HEK293 (cell line): Measurements from ENCODE around the gene EFCAB14.
A peak's percentile ranks its signal among the peaks of the same experiment; 100 is the strongest.

Experiments used
- CTCF ChIA-PET: fragments of 350-600 bp; formaldehyde crosslinking; extraction: SDS; loops from one replicate; lab custom pipeline; 2021; ENCODE audit warnings: antibody characterized with exemption; lab: Yijun Ruan, JAX
- POLR2A ChIA-PET: fragments of 300-600 bp; formaldehyde crosslinking; extraction: SDS; loops from one replicate; lab custom pipeline; 2020; ENCODE audit warnings: antibody characterized with exemption, inconsistent platforms; lab: Yijun Ruan, JAX
- H3K27ac ChIP-seq: fragments of 200-500 bp; sonication (Bioruptor generic); 2 replicates; pipeline ENCODE4 v1.5.1; 2014; ENCODE audit warnings: low read depth, low read length, control low read depth, inconsistent platforms; ENCODE audit errors: extremely low read depth
- H3K36me3 ChIP-seq, 2 experiments: fragments of 200-500 bp in 1 of 2; sonication (Bioruptor generic) in 1 of 2; 1 replicate in 1 of 2; 2 replicates in 1 of 2; pipeline ENCODE4 v1.5.1; 2014 to 2017; ENCODE audit warnings: inconsistent platforms in 2 of 2, low read length in 2 of 2; ENCODE audit not compliant: control insufficient read depth in 2 of 2, insufficient read depth in 1 of 2
- H3K4me1 ChIP-seq: fragments of 200-500 bp; sonication (Bioruptor generic); 2 replicates; pipeline ENCODE4 v1.5.1; 2014; ENCODE audit warnings: mild to moderate bottlenecking, low read length, inconsistent platforms; ENCODE audit not compliant: control insufficient read depth, insufficient read depth
- H3K4me3 ChIP-seq: 2 replicates; pipeline ENCODE4 v1.5.1; 2011; ENCODE audit warnings: low read depth, mild to moderate bottlenecking, control low read depth, low read length, moderate library complexity
- H3K9me3 ChIP-seq: fragments of 200-500 bp; sonication (Bioruptor generic); 2 replicates; pipeline ENCODE4 v1.5.1; 2014; ENCODE audit warnings: low read depth, low read length, inconsistent platforms; ENCODE audit not compliant: control insufficient read depth, insufficient read depth
- CTCF ChIP-seq: fragments of 450-650 bp; formaldehyde crosslinking; IDR thresholded peaks from 2 replicates; pipeline ENCODE4 v1.5.1; 2016; ENCODE audit warnings: missing biosample characterization, missing genetic modification characterization
- GLIS1 ChIP-seq: fragments of 450-650 bp; formaldehyde crosslinking; IDR thresholded peaks from 2 replicates; pipeline ENCODE4 v1.5.1; 2016; ENCODE audit warnings: missing biosample characterization, missing genetic modification characterization
- OSR2 ChIP-seq: fragments of 450-650 bp; formaldehyde crosslinking; IDR thresholded peaks from 2 replicates; pipeline ENCODE4 v1.5.1; 2016; ENCODE audit warnings: missing biosample characterization, missing genetic modification characterization
- ZBTB1 ChIP-seq: fragments of 450-650 bp; formaldehyde crosslinking; IDR thresholded peaks from 2 replicates; pipeline ENCODE4 v1.5.1; 2016; ENCODE audit warnings: missing biosample characterization, missing genetic modification characterization
- ZBTB44 ChIP-seq: fragments of 450-650 bp; IDR thresholded peaks from 2 replicates; pipeline ENCODE4 v1.5.1; 2018; ENCODE audit warnings: missing biosample characterization, mild to moderate bottlenecking, missing genetic modification characterization
- ZBTB48 ChIP-seq: fragments of 450-650 bp; formaldehyde crosslinking; IDR thresholded peaks from 2 replicates; pipeline ENCODE4 v1.5.1; 2016; ENCODE audit warnings: missing biosample characterization, missing genetic modification characterization
- ZBTB8A ChIP-seq: fragments of 450-650 bp; formaldehyde crosslinking; IDR thresholded peaks from 2 replicates; pipeline ENCODE4 v1.5.1; 2016; ENCODE audit warnings: missing biosample characterization, missing genetic modification characterization
- ZNF112 ChIP-seq: fragments of 450-650 bp; formaldehyde crosslinking; IDR thresholded peaks from 2 replicates; pipeline ENCODE4 v1.5.0; 2017; ENCODE audit warnings: missing biosample characterization, missing genetic modification characterization
- ZNF146 ChIP-seq: fragments of 450-650 bp; formaldehyde crosslinking; IDR thresholded peaks from 2 replicates; pipeline ENCODE4 v1.5.1; 2016; ENCODE audit warnings: missing biosample characterization, missing genetic modification characterization
- ZNF19 ChIP-seq: fragments of 450-650 bp; formaldehyde crosslinking; IDR thresholded peaks from 2 replicates; pipeline ENCODE4; 2016; ENCODE audit warnings: missing biosample characterization, missing genetic modification characterization, low read depth
- ZNF239 ChIP-seq: fragments of 450-650 bp; formaldehyde crosslinking; IDR thresholded peaks from 2 replicates; pipeline ENCODE4 v1.5.1; 2016; ENCODE audit warnings: missing biosample characterization, missing genetic modification characterization
- ZNF266 ChIP-seq: fragments of 450-650 bp; formaldehyde crosslinking; IDR thresholded peaks from 2 replicates; pipeline ENCODE4 v1.5.1; 2016; ENCODE audit warnings: missing biosample characterization, missing genetic modification characterization, low read depth
- ZNF426 ChIP-seq: fragments of 450-650 bp; formaldehyde crosslinking; IDR thresholded peaks from 2 replicates; pipeline ENCODE4 v1.5.1; 2017; ENCODE audit warnings: missing biosample characterization, missing genetic modification characterization, mild to moderate bottlenecking, inconsistent platforms, moderate library complexity
- ZNF571 ChIP-seq: fragments of 450-650 bp; formaldehyde crosslinking; IDR thresholded peaks from 2 replicates; pipeline ENCODE4 v1.5.0; 2017; ENCODE audit warnings: missing biosample characterization, missing genetic modification characterization
- ZNF585B ChIP-seq: fragments of 450-650 bp; formaldehyde crosslinking; IDR thresholded peaks from 2 replicates; pipeline ENCODE4 v1.5.1; 2016; ENCODE audit warnings: missing biosample characterization, missing genetic modification characterization
- ZNF626 ChIP-seq: fragments of 450-650 bp; sonication (Bioruptor Pico); formaldehyde crosslinking; IDR thresholded peaks from 2 replicates; pipeline ENCODE4 v1.5.1; 2018; ENCODE audit warnings: missing biosample characterization, missing genetic modification characterization, inconsistent platforms
- ZNF639 ChIP-seq: fragments of 450-650 bp; formaldehyde crosslinking; IDR thresholded peaks from 2 replicates; pipeline ENCODE4 v1.5.1; 2016; ENCODE audit warnings: missing biosample characterization, missing genetic modification characterization
- ZNF692 ChIP-seq: fragments of 450-650 bp; formaldehyde crosslinking; IDR thresholded peaks from 2 replicates; pipeline ENCODE4 v1.5.1; 2016; ENCODE audit warnings: missing biosample characterization, missing genetic modification characterization
- TF ChIP-seq, protein P1 (sequence below): fragments of 450-650 bp; formaldehyde crosslinking; IDR thresholded peaks from 2 replicates; pipeline ENCODE4 v1.5.1; 2016; ENCODE audit warnings: missing biosample characterization, missing genetic modification characterization
- TF ChIP-seq, protein P2 (sequence below): fragments of 450-650 bp; formaldehyde crosslinking; optimal IDR thresholded peaks from 2 replicates; pipeline ENCODE3; 2016; ENCODE audit warnings: missing biosample characterization, mild to moderate bottlenecking, missing genetic modification characterization
- TF ChIP-seq, protein P3 (sequence below): fragments of 450-650 bp; IDR thresholded peaks from 2 replicates; pipeline ENCODE4 v1.5.1; 2018; ENCODE audit warnings: missing biosample characterization, missing genetic modification characterization

The EFCAB14 gene

DNA sequence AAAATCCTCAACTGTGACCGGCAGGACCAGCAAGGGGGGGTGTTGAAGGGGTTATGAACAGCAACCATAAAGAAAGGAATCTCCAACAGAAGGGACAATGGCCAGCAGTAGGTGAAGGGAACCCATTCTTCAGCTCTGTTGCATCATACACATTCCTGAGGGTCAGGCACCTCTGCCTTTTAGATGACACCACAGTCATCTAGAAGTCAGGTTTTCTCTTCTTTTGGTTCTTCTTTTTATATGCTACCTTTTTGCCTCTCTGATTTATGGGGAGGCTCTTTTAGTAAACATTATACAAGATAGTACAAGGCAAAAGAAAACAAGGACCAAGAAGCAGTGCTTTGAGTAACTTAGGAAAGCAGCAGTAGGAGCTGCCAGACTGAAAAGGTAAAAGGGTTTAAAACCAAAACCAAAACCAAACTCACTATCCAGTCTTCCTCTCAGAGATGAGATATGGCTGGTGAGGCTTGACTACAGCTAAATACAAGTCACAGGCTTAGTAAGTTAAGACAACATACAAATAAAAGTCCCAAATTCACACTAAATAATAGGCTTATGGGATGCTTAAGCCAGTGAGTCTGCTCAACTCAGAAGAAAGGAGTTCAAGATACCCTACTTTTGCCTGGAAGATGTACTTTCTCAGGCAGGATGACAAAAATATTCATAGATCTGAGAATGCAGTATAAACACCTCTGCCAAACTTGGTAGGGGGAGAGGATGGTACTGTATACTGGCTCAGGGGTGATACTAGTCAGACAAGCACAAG lies 43.2 kb downstream of the EFCAB14 start:
- TF ChIP-seq ZNF239 (tag by site-specific recombination), result no peak
- TF ChIP-seq ZNF426 (tag by site-specific recombination), result no peak
- TF ChIP-seq, protein P1, sequence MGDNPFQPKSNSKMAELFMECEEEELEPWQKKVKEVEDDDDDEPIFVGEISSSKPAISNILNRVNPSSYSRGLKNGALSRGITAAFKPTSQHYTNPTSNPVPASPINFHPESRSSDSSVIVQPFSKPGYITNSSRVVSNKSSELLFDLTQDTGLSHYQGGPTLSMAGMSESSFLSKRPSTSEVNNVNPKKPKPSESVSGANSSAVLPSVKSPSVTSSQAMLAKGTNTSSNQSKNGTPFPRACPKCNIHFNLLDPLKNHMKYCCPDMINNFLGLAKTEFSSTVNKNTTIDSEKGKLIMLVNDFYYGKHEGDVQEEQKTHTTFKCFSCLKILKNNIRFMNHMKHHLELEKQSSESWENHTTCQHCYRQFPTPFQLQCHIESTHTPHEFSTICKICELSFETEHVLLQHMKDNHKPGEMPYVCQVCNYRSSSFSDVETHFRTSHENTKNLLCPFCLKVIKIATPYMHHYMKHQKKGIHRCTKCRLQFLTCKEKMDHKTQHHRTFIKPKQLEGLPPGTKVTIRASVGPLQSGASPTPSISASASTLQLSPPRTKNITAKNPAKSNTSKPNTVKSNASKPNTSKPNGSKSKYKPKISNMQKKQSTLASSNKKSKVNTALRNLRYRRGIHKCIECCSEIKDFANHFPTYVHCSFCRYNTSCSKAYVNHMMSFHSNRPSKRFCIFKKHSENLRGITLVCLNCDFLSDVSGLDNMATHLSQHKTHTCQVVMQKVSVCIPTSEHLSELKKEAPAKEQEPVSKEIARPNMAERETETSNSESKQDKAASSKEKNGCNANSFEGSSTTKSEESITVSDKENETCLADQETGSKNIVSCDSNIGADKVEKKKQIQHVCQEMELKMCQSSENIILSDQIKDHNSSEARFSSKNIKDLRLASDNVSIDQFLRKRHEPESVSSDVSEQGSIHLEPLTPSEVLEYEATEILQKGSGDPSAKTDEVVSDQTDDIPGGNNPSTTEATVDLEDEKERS, result no peak
- no peak for TF ChIP-seq ZNF571 (tag by site-specific recombination)
- CTCF ChIA-PET, result interaction anchor here (0.6 to 1.9 kb wide), 4 partner anchors 49 to 548 kb away, joined by 3 to 6 read pairs (median 4); no protein-coding TSS in a partner anchor
- POLR2A ChIA-PET, result no interaction called here
- Histone ChIP-seq H3K4me1 (no peaks in the 10 kb centered on the region), H3K4me3 (no peak overlapping the region), H3K27ac (no peak overlapping the region), H3K9me3 (no peaks in the 10 kb centered on the region), H3K36me3 (peaks cover 16 to 72% of the 10 kb centered on the region in 2 experiments)

DNA sequence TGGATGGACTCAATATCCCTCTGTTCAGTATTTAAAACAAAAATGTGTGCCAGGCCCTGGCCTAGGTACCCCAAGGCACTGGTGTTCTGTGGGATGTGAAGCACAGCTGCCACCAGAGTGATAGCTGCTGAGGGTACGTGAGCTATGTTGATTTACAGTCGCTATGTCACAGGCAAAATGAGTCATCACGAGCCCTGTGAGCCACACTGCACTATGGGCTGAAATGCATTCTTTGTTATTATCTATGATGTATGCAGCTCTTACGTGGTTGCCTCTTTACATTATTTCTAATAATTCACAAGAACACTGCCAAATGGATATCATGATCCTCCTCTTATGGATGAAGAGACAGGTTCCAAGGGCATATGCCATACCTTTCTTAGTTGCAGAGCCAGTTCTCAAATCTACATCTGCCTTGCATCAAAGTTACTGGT lies 45.1 kb downstream of the EFCAB14 start:
- peaks cover 7 to 55% of the 10 kb centered on the region in 2 experiments; a peak in 2 of 3 replicates for H3K36me3 ChIP-seq
- H3K4me1 ChIP-seq, result no peaks in the 10 kb centered on the region
- H3K4me3 ChIP-seq, result no peak overlapping the region
- no peak overlapping the region for H3K27ac ChIP-seq
- no peaks in the 10 kb centered on the region for H3K9me3 ChIP-seq
- ChIA-PET POLR2A (interaction anchor here (1.2 kb wide), 1 partner anchor 70 kb away, joined by 4 read pairs; the partner anchor contains the start of gene MKNK1), CTCF (interaction anchor here (1.9 kb wide), 1 partner anchor 51 kb away, joined by 6 read pairs; no protein-coding TSS in a partner anchor)
- TF ChIP-seq ZBTB8A (tag by site-specific recombination) (no peak), ZNF112 (tag by site-specific recombination) (no peak), ZBTB44 (no peak), ZNF639 (no peak), ZBTB48 (tag by site-specific recombination) (0 out of 2 replicates have a peak, but pooled peaks have one; percentile 25), ZNF626 (no peak), GLIS1 (peak; percentile 26; the same call in 1 of the 2 replicates), ZBTB1 (tag by site-specific recombination) (no peak), ZNF19 (tag by site-specific recombination) (no peak), OSR2 (tag by site-specific recombination) (peak; percentile 59; the same call in 1 of the 2 replicates), ZNF692 (tag by site-specific recombination) (no peak), CTCF (tag by site-specific recombination) (no peak), ZNF266 (no peak), ZNF585B (tag by site-specific recombination) (no peak), ZNF146 (no peak), ZNF426 (tag by site-specific recombination) (no peak)
- TF ChIP-seq, protein P2, sequence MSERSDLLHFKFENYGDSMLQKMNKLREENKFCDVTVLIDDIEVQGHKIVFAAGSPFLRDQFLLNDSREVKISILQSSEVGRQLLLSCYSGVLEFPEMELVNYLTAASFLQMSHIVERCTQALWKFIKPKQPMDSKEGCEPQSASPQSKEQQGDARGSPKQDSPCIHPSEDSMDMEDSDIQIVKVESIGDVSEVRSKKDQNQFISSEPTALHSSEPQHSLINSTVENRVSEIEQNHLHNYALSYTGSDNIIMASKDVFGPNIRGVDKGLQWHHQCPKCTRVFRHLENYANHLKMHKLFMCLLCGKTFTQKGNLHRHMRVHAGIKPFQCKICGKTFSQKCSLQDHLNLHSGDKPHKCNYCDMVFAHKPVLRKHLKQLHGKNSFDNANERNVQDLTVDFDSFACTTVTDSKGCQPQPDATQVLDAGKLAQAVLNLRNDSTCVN (tag by site-specific recombination), result no peak
- TF ChIP-seq, protein P3, sequence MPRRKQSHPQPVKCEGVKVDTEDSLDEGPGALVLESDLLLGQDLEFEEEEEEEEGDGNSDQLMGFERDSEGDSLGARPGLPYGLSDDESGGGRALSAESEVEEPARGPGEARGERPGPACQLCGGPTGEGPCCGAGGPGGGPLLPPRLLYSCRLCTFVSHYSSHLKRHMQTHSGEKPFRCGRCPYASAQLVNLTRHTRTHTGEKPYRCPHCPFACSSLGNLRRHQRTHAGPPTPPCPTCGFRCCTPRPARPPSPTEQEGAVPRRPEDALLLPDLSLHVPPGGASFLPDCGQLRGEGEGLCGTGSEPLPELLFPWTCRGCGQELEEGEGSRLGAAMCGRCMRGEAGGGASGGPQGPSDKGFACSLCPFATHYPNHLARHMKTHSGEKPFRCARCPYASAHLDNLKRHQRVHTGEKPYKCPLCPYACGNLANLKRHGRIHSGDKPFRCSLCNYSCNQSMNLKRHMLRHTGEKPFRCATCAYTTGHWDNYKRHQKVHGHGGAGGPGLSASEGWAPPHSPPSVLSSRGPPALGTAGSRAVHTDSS (tag by site-specific recombination), result no peak
